HG02763 (cell line): ENCODE results near the gene ZNF683.
"Not testable (repeated sequence)": the region's sequence is repeated elsewhere in the genome, so short reads cannot be mapped to it uniquely, and the experiment has no call there.

Source experiments
- ATAC-seq: cut with Tn5 transposase; IDR thresholded peaks from one replicate; pipeline ENCODE4 v1.9.1; 2021; ENCODE audit warnings: mild to moderate bottlenecking, moderate library complexity; ENCODE audit not compliant: unreplicated experiment

The ZNF683 gene

GRCh38 chr1:26372611-26373010, at the start of gene ZNF683:
Gene ZNF683 (minus strand): TSS chr1:26372750. CDS start chr1:26368571, 4,179 bp downstream.
- ATAC-seq: not testable (repeated sequence)

- no peak for ATAC-seq
Observed at GRCh38 chr1:26419494-26419893, 46.9 kb upstream of the ZNF683 start.

DNA sequence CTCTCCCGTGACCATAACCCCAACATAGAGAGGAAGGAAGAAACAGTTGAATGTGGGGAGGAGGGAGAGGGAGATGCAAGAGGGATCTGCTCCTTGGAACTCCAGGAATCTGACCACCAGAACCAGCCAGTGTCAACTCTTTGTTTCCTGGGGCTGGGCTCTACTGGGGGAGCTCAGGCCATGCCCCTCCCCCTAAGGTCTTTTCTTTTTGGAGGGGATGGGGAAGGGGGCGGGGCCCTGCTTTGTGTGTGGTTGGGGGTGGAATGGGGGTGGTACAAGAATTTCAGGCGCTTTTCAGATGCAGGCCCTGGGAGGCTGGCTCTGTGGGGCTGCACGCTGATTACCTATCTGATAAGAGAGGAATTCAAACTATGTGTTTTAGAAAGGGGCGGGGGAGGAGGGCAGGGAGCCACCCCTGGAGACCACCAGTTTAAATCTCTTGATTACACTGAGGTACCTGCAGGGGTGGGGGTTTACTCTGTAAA, 46.4 kb upstream of the ZNF683 start:
- no peak for ATAC-seq

DNA sequence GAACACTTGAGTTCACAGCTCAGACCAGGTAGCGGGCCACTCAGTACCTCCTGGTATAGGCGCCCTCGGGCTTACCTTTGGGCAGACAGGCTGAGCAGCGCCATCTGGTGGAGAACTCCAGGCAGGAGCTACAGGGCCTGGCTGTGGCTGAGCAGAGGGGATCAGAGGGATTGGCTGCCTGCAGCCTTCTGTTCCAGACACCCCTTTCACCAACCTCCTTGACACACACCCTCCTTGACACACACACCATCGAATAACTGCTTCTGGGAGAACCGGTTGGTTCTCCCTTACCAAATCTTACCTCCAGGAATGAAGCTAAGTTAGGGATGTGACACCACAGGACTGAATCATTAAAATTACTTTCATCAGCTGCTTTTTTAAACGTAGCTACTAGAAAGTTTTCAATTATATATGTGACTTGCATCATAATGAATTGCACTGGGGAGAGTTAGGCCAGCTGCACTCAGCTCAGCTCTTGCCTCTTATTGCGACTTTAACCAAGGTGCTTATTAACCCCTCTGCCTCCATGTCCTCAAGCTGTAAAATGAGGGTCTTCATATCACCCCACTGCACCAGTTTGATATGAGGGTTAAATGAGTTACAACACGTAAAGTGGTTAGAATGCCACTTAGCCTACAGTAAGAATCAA, 44.7 kb upstream of the ZNF683 start:
- ATAC-seq: no peak

DNA sequence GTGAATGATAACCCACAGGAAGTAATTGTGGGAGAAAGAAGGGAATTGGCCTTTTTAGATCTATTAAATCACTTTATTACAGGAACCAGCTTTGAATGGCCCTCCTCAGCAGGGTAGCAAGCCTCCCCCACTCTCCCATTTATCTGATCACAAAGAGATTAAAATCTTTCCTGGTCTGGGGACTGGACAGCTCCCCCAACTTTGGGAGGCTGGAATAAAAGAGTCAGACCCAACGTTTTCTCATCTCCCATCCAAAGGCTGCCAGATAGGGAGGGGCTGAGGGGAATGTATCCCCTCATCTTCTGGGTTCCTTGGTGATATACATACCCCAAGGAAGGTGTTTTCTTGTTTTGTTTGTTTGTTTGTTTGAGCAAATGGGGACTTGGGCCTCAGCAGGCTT, 40.5 kb upstream of the ZNF683 start:
- no peak for ATAC-seq

- no peak for ATAC-seq
Observed at GRCh38 chr1:26412180-26412840, 39.8 kb upstream of the ZNF683 start.

DNA sequence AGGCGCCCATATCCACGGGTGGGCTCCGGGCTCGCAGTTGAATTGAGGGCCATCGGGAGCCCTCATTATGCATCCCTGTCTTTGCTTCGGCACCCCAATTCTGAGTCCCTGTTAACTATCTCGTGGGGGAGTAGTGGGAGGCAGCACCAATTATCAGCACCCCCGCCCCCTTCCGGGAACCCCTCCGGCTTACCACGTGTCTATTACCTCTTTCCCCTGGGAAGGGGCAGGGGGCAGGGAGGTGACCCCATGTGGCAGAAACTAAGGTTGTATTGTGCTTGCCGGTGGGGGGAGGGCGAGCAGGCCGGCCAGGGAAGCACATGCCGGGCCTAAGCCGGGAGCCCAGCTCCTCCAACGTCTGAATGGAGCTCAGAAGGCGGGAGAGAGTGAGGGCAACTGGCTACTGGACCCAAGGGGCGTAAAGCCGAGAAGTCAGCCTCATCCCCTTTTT, 39.1 kb upstream of the ZNF683 start:
- no peak for ATAC-seq

GRCh38 chr1:26410706-26411623, 38.4 kb upstream of the ZNF683 start, which contains the start of gene LIN28A:
Gene LIN28A (plus strand): TSS chr1:26410817. CDS start chr1:26410892, 75 bp downstream.
- ATAC-seq: no peak

- ATAC-seq: no peak
Observed at GRCh38 chr1:26409191-26409807, 36.7 kb upstream of the ZNF683 start.

DNA sequence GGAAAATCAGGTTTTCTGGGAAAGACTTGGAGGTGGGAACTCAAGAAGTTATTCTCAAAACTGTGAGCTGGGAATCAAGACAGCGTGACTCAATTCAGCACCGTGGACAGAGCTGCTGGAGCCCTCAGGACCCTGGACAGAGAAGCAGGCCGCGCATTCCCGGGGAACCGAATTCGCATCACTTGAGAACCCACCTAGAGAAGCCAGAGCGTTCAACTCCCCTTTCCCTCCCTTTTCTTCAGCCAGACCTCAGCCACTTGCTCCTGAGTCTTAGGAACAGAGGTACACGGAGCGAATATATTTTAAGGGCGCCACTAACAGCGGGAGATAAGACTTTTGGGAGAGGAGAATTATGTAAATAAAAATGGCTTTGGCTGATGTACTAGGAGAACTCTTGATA, 36.1 kb upstream of the ZNF683 start:
- no peak for ATAC-seq

DNA sequence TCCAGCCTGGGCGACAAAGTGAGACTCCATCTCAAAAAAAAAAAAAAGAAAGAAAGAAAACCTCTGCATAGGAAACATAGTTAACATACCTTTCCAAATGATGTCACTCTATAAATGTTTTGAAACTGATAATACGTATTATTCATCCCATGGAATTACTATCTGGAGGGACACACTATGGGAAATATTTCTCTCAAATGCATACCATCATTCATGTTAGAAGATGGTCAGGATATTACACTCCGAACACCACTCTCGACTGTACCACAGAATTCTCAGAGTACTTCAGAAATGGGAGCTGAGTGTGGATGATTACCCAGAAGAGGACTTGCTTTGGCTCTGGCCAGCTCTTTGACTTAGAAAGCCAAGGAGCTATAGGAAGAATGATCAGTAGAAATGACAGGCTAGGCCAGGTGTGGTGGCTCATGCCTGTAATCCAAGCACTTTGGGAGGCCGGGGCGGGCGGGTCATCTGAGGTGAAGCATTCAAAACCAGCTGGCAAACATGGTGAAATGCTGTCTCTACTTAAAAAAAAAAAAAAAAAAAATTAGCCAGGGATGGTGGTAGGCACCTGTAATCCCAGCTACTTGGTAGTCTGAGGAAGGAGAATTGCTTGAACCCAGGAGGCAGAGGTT, 32.8 kb upstream of the ZNF683 start:
- ATAC-seq: no peak

GRCh38 chr1:26404641-26405040, 32.1 kb upstream of the ZNF683 start:
- no peak for ATAC-seq

DNA sequence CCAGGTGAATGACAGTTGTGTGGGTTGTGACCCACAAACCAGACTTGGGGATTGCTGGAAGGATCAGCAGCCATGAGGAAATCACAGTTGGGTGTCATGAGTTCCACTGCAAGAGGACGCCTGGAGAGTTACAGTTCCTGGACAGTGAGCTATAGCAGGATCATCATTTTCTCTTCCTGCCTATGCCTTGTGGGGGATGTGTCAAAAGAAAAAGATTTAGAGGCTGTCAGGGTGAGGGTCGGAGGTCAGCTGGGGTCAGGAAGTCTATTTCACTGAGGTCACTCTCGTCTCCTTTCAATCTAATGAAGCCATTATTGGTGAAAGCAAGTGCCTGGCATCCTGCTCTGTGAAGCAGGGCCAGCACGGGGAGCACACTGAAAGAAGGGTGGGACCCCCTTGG, 31.1 kb upstream of the ZNF683 start:
- ATAC-seq: no peak

DNA sequence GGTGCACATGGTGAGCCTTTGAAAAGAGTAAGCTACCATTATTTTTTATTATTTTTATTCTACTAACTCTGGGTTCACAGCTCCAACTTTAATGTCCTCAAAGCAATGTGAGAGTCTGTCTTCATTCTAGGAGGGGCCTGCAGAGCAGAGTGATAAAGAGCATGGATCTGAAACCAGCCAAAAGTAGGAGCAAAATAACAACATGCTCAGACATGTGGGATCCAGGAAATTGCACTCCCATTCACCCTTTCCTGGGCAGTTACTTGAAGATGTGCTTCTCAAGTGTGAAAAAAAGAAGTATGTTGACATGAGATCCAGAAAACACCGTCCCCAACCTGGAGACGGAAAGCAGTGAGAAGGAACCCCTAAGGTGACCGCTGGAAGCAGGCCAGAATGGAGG, 29.3 kb upstream of the ZNF683 start:
- no peak for ATAC-seq

DNA sequence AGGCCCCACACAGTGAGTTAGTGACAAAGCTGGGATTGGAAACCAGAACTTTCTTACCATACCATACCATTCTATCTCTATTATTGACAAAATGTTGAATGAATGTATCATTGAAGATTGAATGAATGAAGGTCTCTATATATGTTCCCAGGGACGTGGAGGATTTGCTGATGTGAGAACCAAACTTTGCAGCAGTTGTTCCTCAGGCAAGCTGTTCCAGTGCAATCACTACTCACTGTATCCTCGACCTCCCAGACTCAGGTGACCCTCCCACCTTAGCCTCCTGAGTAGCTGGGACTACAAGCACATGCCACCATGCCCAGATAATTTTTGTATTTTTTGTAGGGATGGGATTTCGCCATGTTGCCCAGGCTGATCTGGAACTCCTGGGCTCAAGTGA, 26.5 kb upstream of the ZNF683 start:
- no peak for ATAC-seq

- no peak for ATAC-seq
Observed at GRCh38 chr1:26395754-26396153, 23.2 kb upstream of the ZNF683 start.

DNA sequence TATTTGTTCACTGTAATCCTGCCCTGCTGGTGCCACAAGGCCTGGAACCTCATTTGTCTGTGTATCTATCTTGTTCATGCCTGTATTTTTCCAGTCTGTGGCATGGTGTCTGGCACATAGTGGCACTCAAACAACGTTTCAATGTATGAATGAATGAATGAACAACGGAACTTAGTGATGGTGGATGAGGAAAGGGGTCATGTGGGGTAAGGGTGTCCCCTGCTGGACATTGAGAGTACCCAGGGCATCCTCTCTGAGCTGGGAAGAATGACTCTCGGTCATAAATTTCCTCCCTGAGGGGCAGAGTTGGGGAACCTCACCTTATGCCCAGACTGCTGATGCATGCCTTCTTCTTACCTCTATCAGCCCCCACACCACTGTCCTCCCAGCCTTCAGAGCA, 18.9 kb upstream of the ZNF683 start:
- ATAC-seq: no peak

DNA sequence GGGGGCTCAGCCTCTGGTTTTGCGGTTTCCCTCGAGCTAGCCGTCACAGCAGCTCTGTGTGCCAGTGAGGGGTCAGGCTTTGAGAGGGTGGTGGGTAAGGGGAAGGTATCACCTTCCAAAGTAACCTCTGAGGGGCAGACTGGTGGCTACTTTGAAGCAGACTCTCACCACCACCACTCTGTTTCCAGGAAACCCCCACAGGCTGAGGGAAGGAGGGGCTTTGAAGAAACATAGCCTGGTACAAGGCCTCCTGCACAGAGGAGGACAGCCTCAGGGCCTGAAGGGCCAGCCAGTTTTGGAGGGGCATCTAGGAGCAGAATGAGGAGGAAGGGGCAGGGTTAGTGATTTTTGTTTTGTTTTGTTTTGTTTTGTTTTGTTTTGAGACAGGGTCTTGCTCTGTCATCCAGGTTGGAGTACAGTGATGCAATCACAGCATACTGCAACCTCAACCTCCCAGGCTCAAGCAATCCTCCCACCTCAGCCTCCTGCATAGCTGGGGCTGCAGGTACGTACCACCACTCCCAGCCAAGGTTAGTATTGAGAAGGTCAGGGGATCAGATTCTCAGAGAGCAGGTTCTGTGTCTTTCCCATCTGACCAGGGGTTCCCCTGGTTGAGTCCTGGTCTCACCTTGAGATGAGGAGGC, 17.2 kb upstream of the ZNF683 start:
- ATAC-seq: no peak

GRCh38 chr1:26388791-26389445, 16.4 kb upstream of the ZNF683 start:
- no peak for ATAC-seq
